HepG2 (cell line): Measurements from ENCODE around the gene CDC14B. TPM values are rescaled to one million over a fixed set of nuclear protein-coding genes. Genes with fewer than 3 reads are reported as not detected.

Source experiments
- ATF3 ChIP-seq: sonication (generic); formaldehyde crosslinking; IDR thresholded peaks from 2 replicates; pipeline ENCODE4 v1.4.0; 2020; ENCODE audit warnings: missing genetic modification reagents
- CREB1 ChIP-seq, 2 experiments: fragments of 450-650 bp in 1 of 2; IDR thresholded peaks; 2 replicates each; pipeline ENCODE4 v1.6.1; 2016 to 2017; ENCODE audit warnings: control low read depth in 1 of 2, mild to moderate bottlenecking in 1 of 2, missing compliant biosample characterization in 1 of 2, missing genetic modification characterization in 1 of 2
- DR1 ChIP-seq: sonication (generic); formaldehyde crosslinking; IDR thresholded peaks from 2 replicates; pipeline ENCODE4 v1.8.0; 2021; ENCODE audit warnings: mild to moderate bottlenecking, missing genetic modification reagents, inconsistent platforms
- ELF4 ChIP-seq: sonication (generic); formaldehyde crosslinking; IDR thresholded peaks from 2 replicates; pipeline ENCODE4 v1.5.0; 2020; ENCODE audit warnings: missing genetic modification reagents, mild to moderate bottlenecking, moderate library complexity, borderline replicate concordance
- FOXJ3 ChIP-seq: sonication (generic); formaldehyde crosslinking; IDR thresholded peaks from 2 replicates; pipeline ENCODE4 v1.4.0; 2020; ENCODE audit warnings: missing genetic modification reagents, mild to moderate bottlenecking, borderline replicate concordance
- GLI4 ChIP-seq: sonication (generic); formaldehyde crosslinking; IDR thresholded peaks from 2 replicates; pipeline ENCODE4 v1.5.1; 2020; ENCODE audit warnings: missing genetic modification reagents, mild to moderate bottlenecking, moderate library complexity, borderline replicate concordance
- GPN1 ChIP-seq: sonication (generic); formaldehyde crosslinking; IDR thresholded peaks from 2 replicates; pipeline ENCODE4 v1.5.1; 2020; ENCODE audit warnings: missing genetic modification reagents, borderline replicate concordance
- GTF3A ChIP-seq: sonication (generic); formaldehyde crosslinking; conservative IDR thresholded peaks from 2 replicates; pipeline ENCODE4 v1.4.0; 2020; ENCODE audit warnings: mild to moderate bottlenecking, missing genetic modification reagents
- JUN ChIP-seq: sonication (generic); formaldehyde crosslinking; IDR thresholded peaks from 2 replicates; pipeline ENCODE4 v1.4.0; 2020; ENCODE audit warnings: mild to moderate bottlenecking, missing genetic modification reagents
- KDM3A ChIP-seq: IDR thresholded peaks from 2 replicates; pipeline ENCODE4 v1.6.1; 2018; ENCODE audit warnings: low read depth, missing compliant biosample characterization
- NR2F1 ChIP-seq, 2 experiments: fragments of 450-650 bp in 1 of 2; formaldehyde crosslinking in 1 of 2; IDR thresholded peaks; 2 replicates each; pipeline versions ENCODE4 v1.5.0 to v1.6.1; 2016 to 2020; ENCODE audit warnings: mild to moderate bottlenecking in 1 of 2, missing compliant biosample characterization in 1 of 2, missing genetic modification reagents in 1 of 2, moderate library complexity in 1 of 2
- NR3C1 ChIP-seq: sonication (generic); formaldehyde crosslinking; IDR thresholded peaks from 2 replicates; pipeline ENCODE4 v1.4.0; 2020; ENCODE audit warnings: missing genetic modification reagents
- SIN3B ChIP-seq: fragments of 150-350 bp; IDR thresholded peaks from 2 replicates; pipeline ENCODE4 v1.6.1; 2014; ENCODE audit warnings: low read length
- SRSF4 ChIP-seq: fragments of 200-400 bp; formaldehyde crosslinking; IDR thresholded peaks from one replicate; pipeline ENCODE4 v1.6.1; 2018; ENCODE audit warnings: mild to moderate bottlenecking, low read depth, low read length, moderate library complexity; ENCODE audit not compliant: poor library complexity, severe bottlenecking
- THAP9 ChIP-seq: sonication (generic); formaldehyde crosslinking; IDR thresholded peaks from 2 replicates; pipeline ENCODE4; 2020; ENCODE audit warnings: missing genetic modification reagents, mild to moderate bottlenecking, borderline replicate concordance
- TRAFD1 ChIP-seq: sonication (generic); formaldehyde crosslinking; IDR thresholded peaks from 2 replicates; pipeline ENCODE4 v1.5.1; 2020; ENCODE audit warnings: missing genetic modification reagents, mild to moderate bottlenecking, borderline replicate concordance
- ZBTB4 ChIP-seq: sonication (generic); formaldehyde crosslinking; IDR thresholded peaks from 2 replicates; pipeline ENCODE4 v1.4.0; 2020; ENCODE audit warnings: missing genetic modification reagents, mild to moderate bottlenecking, borderline replicate concordance
- ZNF205 ChIP-seq: IDR thresholded peaks from 2 replicates; pipeline ENCODE4 v1.6.1; 2018; ENCODE audit warnings: missing biosample characterization, missing genetic modification reagents
- ZNF790 ChIP-seq: sonication (generic); formaldehyde crosslinking; IDR thresholded peaks from 2 replicates; pipeline ENCODE4 v1.8.0; 2022; ENCODE audit warnings: missing genetic modification reagents, mild to moderate bottlenecking, borderline replicate concordance
- ZSCAN9 ChIP-seq: IDR thresholded peaks from 2 replicates; pipeline ENCODE4 v1.6.1; 2016; ENCODE audit warnings: borderline replicate concordance
- polyA plus RNA-seq, 8 experiments: library from polyadenylated mRNA; depleted of rRNA in 3 of 8; stranded (reverse) in 7 of 8; unstranded in 1 of 8; fragments of >200 nt; fragmentation: Illumina TruSeq in 4 of 8; extraction: Trizol in 4 of 8; gene quantifications; 2 replicates each; pipeline versions ENCODE4 v1.2.1 to v1.2.3, GENCODE V29; 2011 to 2016; ENCODE audit warnings: low read depth in 4 of 8, missing spikeins in 1 of 8, mixed read lengths in 1 of 8; ENCODE audit not compliant: insufficient read depth in 1 of 8
- total RNA-seq, 5 experiments: library from RNA; depleted of rRNA; stranded (reverse); fragments of >200 nt; fragmentation: Illumina TruSeq; extraction: Trizol; gene quantifications; 2 replicates each; pipeline ENCODE4 v1.2.3, GENCODE V29; 2016; ENCODE audit warnings: low read depth in 1 of 5

The CDC14B gene
- total and polyA plus RNA-seq, 2 of the 13 experiments (the other 11 are each of a cell fraction or from before 2014, with no cell fraction given) = 25.8 to 33.3 TPM

GRCh38 chr9:96491079-96491879 lies 128.4 kb downstream of the CDC14B start (continued):
- TF ChIP-seq THAP9 (CRISPR knock-in tag) (peak; percentile 98), CREB1 (IDR thresholded peaks at IDR 0.05) (0 out of 2 replicates have a peak, but pooled peaks have one; percentile 53), CREB1 (CRISPR knock-in tag; IDR thresholded peaks at IDR 0.05) (no peak), FOXJ3 (CRISPR knock-in tag) (peak; percentile 90), JUN (peak; percentile 94), TRAFD1 (CRISPR knock-in tag) (no peak), GPN1 (CRISPR knock-in tag) (no peak), ZSCAN9 (CRISPR knock-in tag) (peak; percentile 61; the same call in 1 of the 2 replicates), GLI4 (CRISPR knock-in tag) (no peak), ZNF790 (no peak), NR2F1 (CRISPR knock-in tag; IDR thresholded peaks at IDR 0.05) (peak in 1 of 2 experiments; percentile 24; a peak in 1 of 4 replicates), GTF3A (no peak), SIN3B (no peak), KDM3A (CRISPR knock-in tag) (peak; percentile 59; the same call in 1 of the 2 replicates), ATF3 (CRISPR knock-in tag) (no peak; the same call in none of the 2 replicates), SRSF4 (no peak), DR1 (CRISPR knock-in tag) (no peak; the same call in 1 of the 2 replicates), ZBTB4 (no peak), ZNF205 (CRISPR knock-in tag) (peak; percentile 42; the same call in 1 of the 2 replicates), NR3C1 (no peak), ELF4 (peak; percentile 39; the same call in 1 of the 2 replicates)
